GM12801 (cell line): ENCODE measurements around the gene RSPO4.

Experiments used
- TF ChIP-seq, protein P1 (sequence below): IDR thresholded peaks from one replicate; pipeline ENCODE4 v1.5.1; 2011; ENCODE audit warnings: control low read depth; ENCODE audit not compliant: insufficient read length; ENCODE audit errors: extremely low read depth

RSPO4 gene

DNA sequence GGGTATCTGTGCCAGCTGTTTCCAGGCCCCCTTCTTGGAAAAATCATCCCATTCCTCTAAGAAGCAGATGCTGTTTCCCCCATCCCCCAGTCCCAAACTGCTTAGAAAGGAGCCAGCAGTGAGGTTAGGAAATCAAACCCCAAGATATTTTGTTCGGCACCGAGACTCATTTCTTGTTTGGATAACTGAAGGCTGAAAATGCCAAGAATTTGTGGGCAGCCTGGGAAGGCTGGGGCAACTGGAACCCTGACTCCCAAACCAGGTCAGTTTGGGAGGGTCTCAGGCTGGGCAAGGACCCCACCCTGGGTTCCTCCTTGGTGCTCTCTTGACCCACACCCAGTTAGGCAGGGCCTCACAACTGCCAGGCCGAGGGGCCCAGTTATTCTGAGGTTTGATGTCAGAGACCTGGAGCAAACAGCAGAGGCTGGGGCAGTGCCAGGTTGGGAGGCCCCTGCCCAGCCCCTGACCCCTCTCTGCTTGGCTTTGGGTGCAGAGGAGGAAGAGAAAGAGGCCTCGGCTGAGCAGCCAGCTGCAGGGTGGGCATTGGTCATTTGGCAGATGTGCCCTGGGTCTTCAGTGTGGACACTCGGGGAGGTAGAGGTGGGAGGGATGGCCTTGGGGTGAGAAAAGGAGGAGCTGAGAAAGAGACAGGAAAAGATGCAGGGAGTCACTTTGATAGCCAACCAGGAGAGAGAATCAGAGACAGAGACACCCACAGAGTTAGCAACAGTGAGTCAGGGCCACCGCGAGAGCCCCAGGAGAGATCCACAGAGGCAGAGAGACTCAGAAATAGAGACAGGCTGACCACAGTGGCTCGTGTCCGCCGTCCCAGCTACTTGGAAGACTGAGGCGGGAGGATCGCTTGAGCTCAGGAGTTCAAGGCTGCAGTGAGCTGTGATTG lies 91.0 kb downstream of the RSPO4 start:
- TF ChIP-seq, protein P1, sequence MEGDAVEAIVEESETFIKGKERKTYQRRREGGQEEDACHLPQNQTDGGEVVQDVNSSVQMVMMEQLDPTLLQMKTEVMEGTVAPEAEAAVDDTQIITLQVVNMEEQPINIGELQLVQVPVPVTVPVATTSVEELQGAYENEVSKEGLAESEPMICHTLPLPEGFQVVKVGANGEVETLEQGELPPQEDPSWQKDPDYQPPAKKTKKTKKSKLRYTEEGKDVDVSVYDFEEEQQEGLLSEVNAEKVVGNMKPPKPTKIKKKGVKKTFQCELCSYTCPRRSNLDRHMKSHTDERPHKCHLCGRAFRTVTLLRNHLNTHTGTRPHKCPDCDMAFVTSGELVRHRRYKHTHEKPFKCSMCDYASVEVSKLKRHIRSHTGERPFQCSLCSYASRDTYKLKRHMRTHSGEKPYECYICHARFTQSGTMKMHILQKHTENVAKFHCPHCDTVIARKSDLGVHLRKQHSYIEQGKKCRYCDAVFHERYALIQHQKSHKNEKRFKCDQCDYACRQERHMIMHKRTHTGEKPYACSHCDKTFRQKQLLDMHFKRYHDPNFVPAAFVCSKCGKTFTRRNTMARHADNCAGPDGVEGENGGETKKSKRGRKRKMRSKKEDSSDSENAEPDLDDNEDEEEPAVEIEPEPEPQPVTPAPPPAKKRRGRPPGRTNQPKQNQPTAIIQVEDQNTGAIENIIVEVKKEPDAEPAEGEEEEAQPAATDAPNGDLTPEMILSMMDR, result no peak

DNA sequence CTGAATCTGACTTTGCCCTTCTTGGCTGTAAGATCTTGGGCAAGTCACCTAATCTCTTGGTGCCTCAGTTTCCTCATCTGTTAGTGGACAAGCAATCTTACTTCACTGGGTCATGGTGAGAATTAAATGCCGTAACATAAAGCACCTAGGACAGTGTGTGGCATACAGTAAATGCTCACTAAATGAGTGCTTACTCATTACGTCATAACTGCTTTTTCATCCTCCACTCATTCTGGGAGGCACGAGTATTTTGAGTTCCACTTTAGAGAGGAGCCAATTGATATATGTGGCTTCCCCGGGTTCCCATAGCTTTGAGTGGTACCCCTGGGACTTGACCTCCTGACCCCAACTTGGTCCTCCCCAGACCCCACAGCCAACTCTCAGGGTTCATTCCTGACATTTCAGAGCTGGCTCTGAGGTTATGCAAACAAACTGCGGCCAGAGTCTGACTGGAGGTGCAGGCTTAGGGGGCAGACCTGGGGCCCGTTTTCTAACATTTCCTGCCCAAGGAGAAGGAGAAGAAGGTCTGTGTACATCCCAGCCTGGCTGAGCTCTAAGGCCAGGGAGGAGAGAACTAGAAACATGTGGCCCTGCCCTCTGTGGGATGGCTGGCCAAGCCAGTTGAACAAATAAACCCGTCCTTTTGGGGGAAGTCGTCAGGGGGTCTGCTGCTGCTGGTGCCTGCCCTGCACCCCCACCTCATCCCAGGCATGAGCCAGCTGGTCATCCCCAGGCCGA lies 91.8 kb downstream of the RSPO4 start:
- TF ChIP-seq, protein P1, result no peak

DNA sequence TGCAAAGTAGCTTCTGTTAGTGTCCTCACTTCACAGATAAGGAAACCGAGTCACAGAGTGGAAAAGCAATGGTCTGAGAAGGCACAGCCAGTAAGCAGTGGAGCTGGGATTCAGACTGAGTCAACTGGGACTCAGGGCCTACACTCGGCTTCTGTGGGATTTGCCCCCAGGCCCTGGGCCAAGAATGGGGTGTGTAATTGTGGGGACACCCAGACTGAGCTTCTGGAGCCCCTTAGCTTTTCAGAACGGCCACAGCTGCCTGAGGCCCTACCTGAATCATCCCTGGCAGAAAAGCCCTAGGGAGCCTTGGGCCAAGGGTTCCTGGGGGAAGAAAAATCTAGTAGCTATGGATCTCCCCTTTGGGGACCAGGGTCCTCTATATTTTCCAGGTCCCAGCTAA lies 92.5 kb downstream of the RSPO4 start:
- TF ChIP-seq, protein P1, result no peak
